ENCODE results near the gene USP13.

Gene USP13

GRCh38 chr3:179695672-179696313 lies 43.0 kb downstream of the USP13 start:
- DNase-seq (ENCODE audit: low read depth in 2 of 2), result no peak

DNA sequence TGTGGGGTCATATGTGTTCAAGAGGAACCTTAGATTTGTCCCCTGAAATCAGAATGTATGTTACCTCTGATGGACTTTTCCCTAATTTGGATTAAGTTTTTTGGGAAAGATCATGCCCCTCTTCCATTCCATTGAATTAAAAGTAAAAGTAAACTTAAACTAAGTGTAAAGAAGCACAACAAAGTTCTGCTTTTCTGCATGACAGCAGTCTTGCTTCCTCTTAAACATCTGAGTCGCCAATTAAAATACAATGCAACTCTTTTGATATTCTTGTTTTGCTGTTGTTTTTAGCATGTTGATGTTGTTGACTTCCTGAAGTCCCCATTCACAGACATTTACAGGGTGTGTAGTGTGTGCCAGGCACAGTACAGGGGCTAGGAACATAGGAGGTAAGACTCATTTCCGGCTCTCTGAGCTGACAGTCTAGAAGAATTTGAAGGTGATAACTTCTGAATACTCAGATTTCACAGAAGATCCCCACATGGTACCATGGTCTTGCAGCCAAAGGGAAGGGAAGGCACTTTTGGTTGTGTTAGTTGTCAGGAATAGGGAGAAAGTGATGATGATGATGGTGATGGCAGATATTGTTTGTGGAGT lies 45.0 kb downstream of the USP13 start:
- DNase-seq (ENCODE audit: low read depth in 2 of 2), result no peak

DNA sequence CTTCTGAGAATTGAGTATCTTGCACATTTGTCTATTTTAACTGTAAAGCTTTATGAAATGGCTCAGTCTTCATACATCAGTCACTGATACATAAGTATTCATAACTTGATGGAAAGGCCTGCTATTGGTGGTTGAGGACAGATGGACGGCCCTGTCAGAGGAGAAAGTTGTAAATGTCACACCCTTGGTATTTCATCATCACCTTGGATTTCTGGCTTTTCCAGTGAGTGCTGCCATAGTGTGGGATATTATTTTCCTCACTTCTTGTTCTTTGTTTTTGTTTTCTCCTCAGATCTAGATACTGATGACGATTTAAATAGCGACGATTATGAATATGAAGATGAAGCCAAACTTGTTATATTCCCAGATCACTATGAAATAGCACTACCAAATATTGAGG lies 47.9 kb downstream of the USP13 start:
- no peak for DNase-seq (ENCODE audit: low read depth in 2 of 2)

DNA sequence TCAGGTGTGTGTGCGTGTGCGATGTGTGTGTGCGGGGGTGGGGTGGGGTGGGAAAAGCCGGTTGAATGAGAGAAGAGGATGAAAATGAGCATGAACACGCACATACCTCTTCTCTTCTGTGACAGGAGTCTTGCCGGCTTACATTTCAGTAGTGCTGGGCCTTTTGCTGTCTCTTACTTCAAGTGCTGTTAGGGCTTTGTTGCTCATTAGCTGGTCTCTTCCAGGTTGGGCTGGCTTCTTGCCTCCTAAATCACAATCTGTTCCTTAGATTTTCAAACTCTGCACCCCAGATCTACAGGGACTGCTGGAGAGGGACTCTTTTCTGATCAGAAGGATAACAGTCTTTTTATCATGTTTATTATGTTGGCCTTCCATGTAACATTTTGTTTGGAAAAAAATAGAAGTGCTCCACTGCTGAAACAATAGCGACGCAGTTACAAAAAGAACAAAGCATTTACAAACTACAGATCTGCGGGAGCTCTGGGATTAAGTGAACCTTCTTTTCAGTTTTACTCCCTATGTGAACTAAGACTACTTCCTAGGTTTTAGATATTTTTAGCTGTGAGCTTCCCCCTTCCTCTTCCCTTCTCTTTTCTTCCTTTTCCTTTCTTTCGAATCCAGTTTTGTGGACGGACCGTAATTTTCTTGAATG lies 48.5 kb downstream of the USP13 start:
- DNase-seq (ENCODE audit: low read depth in 2 of 2), result no peak

DNA sequence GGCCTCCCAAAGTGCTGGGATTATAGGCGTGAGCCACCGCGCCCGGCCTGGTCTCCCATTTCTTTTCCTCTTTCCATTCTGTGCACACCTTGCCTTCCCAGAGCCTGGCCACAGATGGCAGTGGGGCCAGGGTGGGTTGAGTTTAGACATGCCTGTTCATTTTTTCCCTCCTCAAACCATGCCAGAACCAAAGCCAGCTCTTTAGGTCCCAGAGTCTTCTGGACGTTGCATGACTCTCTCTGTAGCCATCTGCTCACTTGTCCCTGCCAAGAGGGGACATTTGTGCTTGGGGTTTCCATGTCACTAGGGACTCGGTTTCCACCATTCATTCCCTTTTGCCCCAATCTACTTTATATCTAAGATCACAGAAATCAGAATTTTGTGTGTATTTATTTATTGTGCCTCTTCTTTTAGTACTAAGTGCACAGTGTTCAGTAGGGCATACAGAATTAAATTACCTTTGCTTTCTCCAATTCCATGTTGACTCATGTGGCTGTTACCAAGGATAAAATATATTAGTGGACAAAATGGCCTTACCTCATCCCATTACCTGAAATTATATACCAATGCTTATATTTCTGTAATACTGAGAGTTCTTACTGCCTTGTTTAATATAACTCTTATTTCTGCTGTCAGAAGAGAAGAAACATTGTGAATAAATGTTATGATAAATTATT lies 49.6 kb downstream of the USP13 start:
- DNase-seq (ENCODE audit: low read depth in 2 of 2), result no peak

- no peak for DNase-seq (ENCODE audit: low read depth in 2 of 2)
These were observed 51.0 kb downstream of the USP13 start for GRCh38 chr3:179703816-179704215.

DNA sequence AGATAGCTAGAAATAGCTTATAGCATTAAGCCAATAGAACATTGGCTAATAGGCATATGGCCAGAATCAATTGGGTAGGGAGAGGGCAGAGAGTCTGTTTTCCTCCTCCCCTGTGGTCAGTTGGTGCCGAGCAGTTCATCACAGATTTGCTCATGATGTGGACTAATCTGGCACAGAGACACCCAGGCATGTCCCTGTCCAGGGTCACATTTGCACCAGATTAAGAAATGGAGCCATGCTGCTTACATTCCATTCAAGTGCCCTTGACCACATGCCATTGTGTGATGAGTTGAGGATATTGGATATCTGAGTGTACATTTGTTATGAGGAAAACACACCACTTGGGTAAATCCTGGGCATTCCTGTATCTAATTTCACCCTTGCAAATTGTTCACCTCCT lies 53.4 kb downstream of the USP13 start:
- no peak for DNase-seq (ENCODE audit: low read depth in 2 of 2)

- no peak for DNase-seq (ENCODE audit: low read depth in 2 of 2)
These were observed 57.2 kb downstream of the USP13 start for GRCh38 chr3:179710079-179710478.

GRCh38 chr3:179713643-179714090 lies 60.8 kb downstream of the USP13 start:
- DNase-seq (ENCODE audit: low read depth in 2 of 2), result peak; percentile 50 to 53

DNA sequence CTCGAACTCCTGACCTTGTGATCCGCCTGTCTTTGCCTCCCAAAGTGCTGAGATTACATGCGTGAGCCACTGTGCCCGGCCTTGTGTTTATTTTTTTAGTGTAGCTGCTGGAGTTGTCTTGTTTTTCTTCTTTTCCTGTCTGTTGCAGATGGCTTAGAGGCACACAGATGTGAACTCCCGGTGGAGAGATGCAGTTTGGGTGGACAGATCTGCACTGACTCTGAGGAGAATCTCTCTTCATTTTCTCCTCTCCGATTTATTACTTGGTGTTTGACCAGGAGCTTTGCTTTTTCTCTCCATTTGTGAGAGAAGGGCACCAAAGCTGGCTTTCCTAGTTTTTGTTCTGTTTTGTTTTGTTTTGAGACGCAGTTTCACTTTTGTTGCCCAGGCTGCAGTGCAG lies 62.7 kb downstream of the USP13 start:
- DNase-seq (ENCODE audit: low read depth in 2 of 2), result no peak

GRCh38 chr3:179716226-179716625 lies 63.4 kb downstream of the USP13 start:
- no peak for DNase-seq (ENCODE audit: low read depth in 2 of 2)

GRCh38 chr3:179716811-179717210 lies 64.0 kb downstream of the USP13 start:
- peak; percentile 70 to 75 for DNase-seq (ENCODE audit: low read depth in 2 of 2)

DNA sequence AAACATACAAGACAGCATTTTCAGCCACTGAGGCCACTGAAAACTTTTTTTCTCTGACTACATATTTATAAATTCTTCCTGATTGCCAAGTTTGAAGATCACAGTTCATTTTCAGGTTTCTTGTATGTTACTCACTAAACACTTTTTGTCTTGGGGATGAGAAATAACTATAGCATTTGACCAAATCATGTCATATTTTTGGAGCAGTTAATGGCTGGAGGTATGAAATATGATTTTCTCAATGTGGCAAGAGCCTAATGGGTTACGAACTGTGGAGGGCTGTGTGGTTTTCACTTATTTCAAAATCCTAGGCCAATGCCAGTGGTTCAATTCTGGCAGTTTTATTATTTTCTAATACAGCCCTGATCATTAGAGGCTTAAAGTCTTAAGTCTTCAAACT lies 64.4 kb downstream of the USP13 start:
- no peak for DNase-seq (ENCODE audit: low read depth in 2 of 2)

GRCh38 chr3:179719048-179719734 lies 66.4 kb downstream of the USP13 start:
- no peak for DNase-seq (ENCODE audit: low read depth in 2 of 2)

DNA sequence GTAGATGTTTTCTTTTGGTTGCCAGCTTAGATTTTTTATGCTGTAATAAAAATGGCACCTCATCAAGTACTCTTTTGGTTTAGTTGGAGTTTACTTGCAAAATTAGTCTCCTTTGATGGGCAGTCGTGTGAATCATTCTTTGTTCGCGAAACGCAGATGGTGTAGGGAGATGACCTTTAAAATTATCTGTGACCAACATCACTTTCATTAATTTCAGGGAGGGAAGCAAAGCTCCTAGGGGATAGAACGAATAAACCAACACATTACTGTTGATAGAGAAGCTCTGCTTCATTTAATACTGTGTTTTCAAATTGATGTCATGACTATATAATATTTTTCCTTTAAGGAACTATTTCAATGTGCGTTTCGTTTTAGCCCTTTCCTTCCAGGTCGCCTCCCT lies 67.4 kb downstream of the USP13 start:
- no peak for DNase-seq (ENCODE audit: low read depth in 2 of 2)

GRCh38 chr3:179723617-179724016 lies 70.8 kb downstream of the USP13 start:
- DNase-seq (ENCODE audit: low read depth in 2 of 2), result no peak

DNA sequence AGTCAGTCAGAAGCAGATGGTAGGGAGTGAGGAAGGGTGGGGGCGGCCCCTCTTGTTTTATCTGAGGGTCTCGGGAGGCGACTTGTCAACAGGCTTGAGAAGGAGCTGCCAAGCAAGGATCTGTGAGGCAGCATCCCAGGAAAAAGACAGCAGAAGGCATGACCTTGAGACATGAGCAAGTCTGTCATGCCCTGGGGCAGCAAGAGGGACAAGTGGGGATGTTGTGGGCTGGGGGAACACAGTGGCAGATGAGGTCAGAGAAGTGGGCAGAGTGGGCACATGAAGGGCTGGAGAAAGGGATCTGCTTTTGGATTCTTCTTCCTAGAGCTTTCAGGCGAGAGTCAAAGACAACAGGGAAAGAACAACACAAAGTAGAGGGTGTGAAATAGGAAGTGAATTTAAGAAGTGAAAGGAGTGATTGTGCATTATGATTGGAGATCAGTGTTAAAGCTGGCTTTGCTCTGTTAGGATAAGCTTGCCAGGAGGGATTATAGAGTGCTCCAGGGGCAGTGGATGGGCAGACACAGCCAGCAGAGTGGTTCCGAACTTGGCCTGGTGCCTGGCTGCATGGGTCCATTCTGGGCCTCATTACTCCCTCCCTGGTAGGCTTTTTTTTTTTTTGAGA lies 73.3 kb downstream of the USP13 start:
- DNase-seq (ENCODE audit: low read depth in 2 of 2), result no peak

- no peak for DNase-seq (ENCODE audit: low read depth in 2 of 2)
These were observed 76.2 kb downstream of the USP13 start for GRCh38 chr3:179729086-179729485.

- DNase-seq (ENCODE audit: low read depth in 2 of 2), result no peak
These were observed 77.1 kb downstream of the USP13 start for GRCh38 chr3:179729981-179730380.

GRCh38 chr3:179730506-179730905 lies 77.7 kb downstream of the USP13 start:
- no peak for DNase-seq (ENCODE audit: low read depth in 2 of 2)

DNA sequence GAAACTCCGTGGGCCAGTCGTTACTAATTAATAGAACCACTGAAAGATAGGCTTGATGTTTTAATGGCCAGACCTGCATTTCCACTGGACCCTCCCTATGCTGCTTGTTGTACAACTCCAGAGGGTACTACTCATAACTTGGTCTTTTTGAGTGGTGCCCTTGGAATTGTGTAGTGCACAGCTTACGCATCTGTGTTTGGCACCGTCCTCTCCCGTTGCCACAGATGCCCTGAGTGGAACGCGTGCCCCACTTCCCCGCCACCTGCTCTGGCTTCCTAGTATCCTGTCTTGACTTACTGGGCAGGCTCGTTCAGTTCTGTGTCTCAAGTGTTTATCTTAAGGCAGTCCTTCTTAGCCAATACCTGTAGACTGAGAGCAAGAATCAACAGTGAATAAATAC lies 78.7 kb downstream of the USP13 start:
- no peak for DNase-seq (ENCODE audit: low read depth in 2 of 2)

All from fibroblast of skin of left quadriceps (primary cell).